ENCODE measurements around the gene PRKCA.

The PRKCA gene

GRCh38 chr17:66459811-66460270 is 157.4 kb downstream of the PRKCA start:
- Histone ChIP-seq H3K9ac (ENCODE audit: low read depth, low read length) (no peak overlapping the region), H3K4me1 (ENCODE audit: insufficient read depth, low read length) (peaks cover 5% of the 10 kb centered on the region; the same call in 1 of the 2 replicates), H3K9me3 (ENCODE audit: control insufficient read depth, insufficient read depth, low read length) (no peaks in the 10 kb centered on the region), H3K36me3 (ENCODE audit: insufficient read depth, low read length) (no peaks in the 10 kb centered on the region)

DNA sequence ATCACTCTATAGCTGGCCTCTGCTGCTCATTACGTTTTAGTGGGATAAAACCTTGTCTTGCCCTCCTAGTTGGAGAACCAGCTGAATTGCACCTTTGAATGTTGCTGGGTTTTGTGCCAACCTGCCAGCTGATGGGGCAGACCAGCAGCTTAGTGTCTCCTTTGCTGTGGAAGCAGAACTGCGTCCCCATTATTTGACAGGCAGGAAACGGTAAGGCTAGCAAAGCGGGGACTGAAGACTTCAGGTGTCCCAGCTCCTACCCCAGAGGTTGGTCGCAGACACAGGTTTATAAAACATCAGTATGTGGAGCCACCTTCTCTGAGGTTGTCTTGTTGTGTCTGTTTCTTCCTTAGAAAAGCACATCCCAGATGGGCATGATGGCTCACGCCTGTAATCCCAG is 158.1 kb downstream of the PRKCA start:
- no peak overlapping the region for H3K9ac ChIP-seq (ENCODE audit: low read depth, low read length)
- no peaks in the 10 kb centered on the region for H3K36me3 ChIP-seq (ENCODE audit: insufficient read depth, low read length)
- peaks cover 5% of the 10 kb centered on the region; the same call in 1 of the 2 replicates for H3K4me1 ChIP-seq (ENCODE audit: insufficient read depth, low read length)
- H3K9me3 ChIP-seq (ENCODE audit: control insufficient read depth, insufficient read depth, low read length): no peaks in the 10 kb centered on the region

DNA sequence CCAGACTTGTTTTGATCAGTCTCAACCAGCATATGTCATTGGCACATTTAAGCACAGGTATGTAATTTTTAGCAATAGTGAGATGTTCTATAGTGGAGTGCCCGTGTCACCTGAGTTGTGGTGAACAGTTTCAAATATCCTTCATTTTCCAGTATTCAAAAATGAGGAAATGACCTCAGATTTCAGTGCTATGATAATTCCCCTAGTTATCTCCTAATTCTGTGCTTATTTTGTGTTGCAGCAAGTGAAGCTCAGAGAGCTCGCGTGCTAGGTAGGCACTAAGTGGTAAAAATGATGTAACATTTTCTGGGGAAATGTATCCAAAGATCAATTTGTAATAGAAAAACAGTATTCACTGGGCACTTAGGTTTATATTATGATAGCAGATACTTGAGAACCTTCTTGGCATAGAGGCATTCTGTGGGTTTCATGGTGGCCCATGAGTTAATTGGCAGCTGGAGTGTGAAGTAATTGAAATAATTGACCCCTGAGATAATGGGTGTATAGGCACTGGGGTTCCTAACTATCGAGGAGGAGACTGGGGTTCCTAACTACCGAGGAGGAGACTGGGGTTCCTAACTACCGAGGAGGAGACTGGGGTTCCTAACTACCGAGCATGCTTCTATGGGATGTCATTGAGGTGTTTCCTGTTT is 159.1 kb downstream of the PRKCA start:
- H3K36me3 ChIP-seq (ENCODE audit: insufficient read depth, low read length): no peaks in the 10 kb centered on the region
- no peak overlapping the region for H3K9ac ChIP-seq (ENCODE audit: low read depth, low read length)
- no peaks in the 10 kb centered on the region for H3K9me3 ChIP-seq (ENCODE audit: control insufficient read depth, insufficient read depth, low read length)
- H3K4me1 ChIP-seq (ENCODE audit: insufficient read depth, low read length): peaks cover 12% of the 10 kb centered on the region; the same call in 1 of the 2 replicates

DNA sequence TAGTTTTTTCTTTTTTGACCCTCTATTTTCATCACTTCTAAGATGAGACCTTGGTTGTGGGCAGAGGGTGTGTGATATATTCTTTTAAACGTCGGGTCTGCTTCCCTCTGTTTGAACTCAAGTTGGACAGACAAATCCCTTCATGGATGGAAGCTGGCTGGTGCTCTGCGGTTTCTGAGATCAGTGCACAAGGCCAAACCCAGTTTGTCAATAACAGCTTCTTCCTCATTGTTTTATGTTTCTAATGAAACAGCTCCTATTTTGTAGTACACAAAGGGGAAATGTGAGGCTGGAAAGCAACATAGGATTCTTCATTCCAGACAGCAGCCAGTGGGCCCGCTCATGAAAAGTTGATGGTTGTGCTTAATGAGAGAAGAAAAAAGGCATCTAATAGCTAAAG is 159.6 kb downstream of the PRKCA start:
- Histone ChIP-seq H3K36me3 (ENCODE audit: insufficient read depth, low read length) (no peaks in the 10 kb centered on the region), H3K9ac (ENCODE audit: low read depth, low read length) (no peak overlapping the region), H3K9me3 (ENCODE audit: control insufficient read depth, insufficient read depth, low read length) (no peaks in the 10 kb centered on the region), H3K4me1 (ENCODE audit: insufficient read depth, low read length) (peaks cover 17% of the 10 kb centered on the region)

- Histone ChIP-seq H3K9ac (ENCODE audit: low read depth, low read length) (no peak overlapping the region), H3K36me3 (ENCODE audit: insufficient read depth, low read length) (no peaks in the 10 kb centered on the region), H3K4me1 (ENCODE audit: insufficient read depth, low read length) (peaks cover 36% of the 10 kb centered on the region), H3K9me3 (ENCODE audit: control insufficient read depth, insufficient read depth, low read length) (no peaks in the 10 kb centered on the region)
These were observed 162.5 kb downstream of the PRKCA start for GRCh38 chr17:66464921-66465320.

DNA sequence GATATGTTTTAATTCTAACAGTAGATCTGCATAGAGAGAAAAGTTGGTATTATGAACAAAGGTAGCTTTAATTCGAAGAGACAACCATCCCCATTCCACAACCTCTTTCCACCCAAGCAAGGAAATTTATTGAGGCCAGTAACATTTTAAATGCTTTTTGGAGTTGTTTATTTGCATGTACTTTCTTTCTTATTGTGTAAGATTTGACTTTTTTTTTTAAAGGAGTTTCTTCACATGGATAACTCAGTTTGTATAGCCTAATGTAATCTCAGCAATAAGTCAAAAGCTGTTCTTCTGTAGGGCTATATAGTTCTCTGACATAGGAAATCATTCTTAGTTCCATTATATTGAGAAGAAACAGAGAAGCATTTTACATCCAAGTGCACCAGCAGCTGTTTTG is 163.3 kb downstream of the PRKCA start:
- Histone ChIP-seq H3K4me1 (ENCODE audit: insufficient read depth, low read length) (peaks cover 35% of the 10 kb centered on the region), H3K9ac (ENCODE audit: low read depth, low read length) (no peak overlapping the region), H3K9me3 (ENCODE audit: control insufficient read depth, insufficient read depth, low read length) (no peaks in the 10 kb centered on the region), H3K36me3 (ENCODE audit: insufficient read depth, low read length) (no peaks in the 10 kb centered on the region)

DNA sequence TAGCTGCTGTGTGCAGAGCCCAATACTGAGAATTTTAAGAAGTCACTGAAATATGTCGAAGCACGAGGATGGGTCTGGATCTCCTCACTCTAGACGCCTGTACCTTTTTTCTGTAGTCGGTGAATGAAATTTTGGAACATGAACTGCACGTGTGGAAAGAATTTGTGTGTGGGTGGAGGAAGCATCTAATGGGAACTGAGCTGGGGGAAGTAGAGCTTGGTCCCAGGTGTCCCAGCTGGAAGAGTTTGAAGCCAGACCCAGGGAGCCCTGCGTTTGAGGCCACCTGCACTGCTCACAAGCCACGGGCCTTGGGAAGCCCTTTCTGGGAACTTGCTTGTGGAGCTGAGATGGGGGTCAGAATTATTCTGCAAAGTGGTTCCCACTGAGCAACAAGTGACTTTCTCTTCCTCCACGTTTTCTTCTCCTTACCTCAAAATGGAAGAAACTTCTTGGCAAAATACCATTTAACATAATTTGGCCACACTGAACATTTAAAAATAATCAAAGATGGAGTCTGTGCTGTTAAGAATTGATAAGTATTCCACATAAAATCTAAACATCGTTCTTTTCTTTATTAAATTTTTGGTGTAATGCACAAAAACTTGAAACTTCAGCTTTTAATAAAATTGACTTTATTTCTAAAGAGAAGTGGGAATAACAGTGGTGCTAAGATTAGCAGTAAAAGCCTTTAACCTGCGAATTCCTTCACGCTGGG is 163.8 kb downstream of the PRKCA start:
- Histone ChIP-seq H3K9me3 (ENCODE audit: control insufficient read depth, insufficient read depth, low read length) (no peaks in the 10 kb centered on the region), H3K9ac (ENCODE audit: low read depth, low read length) (no peak overlapping the region), H3K36me3 (ENCODE audit: insufficient read depth, low read length) (no peaks in the 10 kb centered on the region), H3K4me1 (ENCODE audit: insufficient read depth, low read length) (peaks cover 35% of the 10 kb centered on the region)

DNA sequence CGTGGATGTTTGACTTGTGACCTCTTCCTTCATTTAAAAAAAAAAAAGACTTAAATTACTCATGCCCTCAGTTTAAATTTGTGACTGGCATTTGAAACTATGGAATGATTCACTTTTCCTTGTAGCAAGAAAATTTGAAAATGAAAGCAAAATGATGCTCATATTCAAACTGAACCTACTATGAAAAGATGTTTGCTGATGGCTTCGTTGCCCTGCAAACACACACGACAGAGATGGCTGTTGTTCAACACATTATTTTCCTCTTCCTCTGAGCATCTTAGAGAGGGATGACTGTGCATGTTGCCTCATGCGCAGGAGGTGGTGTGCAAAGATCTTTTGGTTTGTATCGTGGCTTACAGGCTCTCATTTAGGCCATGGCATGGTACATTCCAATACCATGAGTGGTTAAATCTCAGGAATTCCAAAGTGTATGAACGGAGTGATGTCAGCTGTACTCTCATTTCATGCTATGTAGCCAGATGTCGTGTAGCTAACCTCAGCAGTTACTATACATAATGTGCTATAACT is 164.5 kb downstream of the PRKCA start:
- no peak overlapping the region for H3K9ac ChIP-seq (ENCODE audit: low read depth, low read length)
- peaks cover 35% of the 10 kb centered on the region for H3K4me1 ChIP-seq (ENCODE audit: insufficient read depth, low read length)
- no peaks in the 10 kb centered on the region for H3K9me3 ChIP-seq (ENCODE audit: control insufficient read depth, insufficient read depth, low read length)
- no peaks in the 10 kb centered on the region for H3K36me3 ChIP-seq (ENCODE audit: insufficient read depth, low read length)

GRCh38 chr17:66467766-66468165 is 165.4 kb downstream of the PRKCA start:
- no peaks in the 10 kb centered on the region for H3K9me3 ChIP-seq (ENCODE audit: control insufficient read depth, insufficient read depth, low read length)
- H3K9ac ChIP-seq (ENCODE audit: low read depth, low read length): no peak overlapping the region
- no peaks in the 10 kb centered on the region for H3K36me3 ChIP-seq (ENCODE audit: insufficient read depth, low read length)
- H3K4me1 ChIP-seq (ENCODE audit: insufficient read depth, low read length): peaks cover 38% of the 10 kb centered on the region

GRCh38 chr17:66468241-66469087 is 166.1 kb downstream of the PRKCA start:
- no peaks in the 10 kb centered on the region for H3K9me3 ChIP-seq (ENCODE audit: control insufficient read depth, insufficient read depth, low read length)
- H3K9ac ChIP-seq (ENCODE audit: low read depth, low read length): peak overlapping the region; percentile 6; the same call in 1 of the 2 replicates
- no peaks in the 10 kb centered on the region for H3K36me3 ChIP-seq (ENCODE audit: insufficient read depth, low read length)
- H3K4me1 ChIP-seq (ENCODE audit: insufficient read depth, low read length): peaks cover 38% of the 10 kb centered on the region

GRCh38 chr17:66469088-66469442 is 166.7 kb downstream of the PRKCA start:
- no peaks in the 10 kb centered on the region for H3K36me3 ChIP-seq (ENCODE audit: insufficient read depth, low read length)
- no peaks in the 10 kb centered on the region for H3K9me3 ChIP-seq (ENCODE audit: control insufficient read depth, insufficient read depth, low read length)
- peak overlapping the region; percentile 6; the same call in 1 of the 2 replicates for H3K9ac ChIP-seq (ENCODE audit: low read depth, low read length)
- peaks cover 42% of the 10 kb centered on the region for H3K4me1 ChIP-seq (ENCODE audit: insufficient read depth, low read length)

- Histone ChIP-seq H3K9ac (ENCODE audit: low read depth, low read length) (no peak overlapping the region; the same call in 1 of the 2 replicates), H3K9me3 (ENCODE audit: control insufficient read depth, insufficient read depth, low read length) (no peaks in the 10 kb centered on the region), H3K4me1 (ENCODE audit: insufficient read depth, low read length) (peaks cover 45% of the 10 kb centered on the region), H3K36me3 (ENCODE audit: insufficient read depth, low read length) (no peaks in the 10 kb centered on the region)
These were observed 167.0 kb downstream of the PRKCA start for GRCh38 chr17:66469461-66469860.

- H3K9me3 ChIP-seq (ENCODE audit: control insufficient read depth, insufficient read depth, low read length): no peaks in the 10 kb centered on the region
- H3K9ac ChIP-seq (ENCODE audit: low read depth, low read length): no peak overlapping the region
- H3K4me1 ChIP-seq (ENCODE audit: insufficient read depth, low read length): peaks cover 49% of the 10 kb centered on the region
- no peaks in the 10 kb centered on the region for H3K36me3 ChIP-seq (ENCODE audit: insufficient read depth, low read length)
These were observed 167.5 kb downstream of the PRKCA start for GRCh38 chr17:66469890-66470289.

GRCh38 chr17:66472123-66472522 is 169.7 kb downstream of the PRKCA start:
- Histone ChIP-seq H3K4me1 (ENCODE audit: insufficient read depth, low read length) (peaks cover 45% of the 10 kb centered on the region), H3K9me3 (ENCODE audit: control insufficient read depth, insufficient read depth, low read length) (no peaks in the 10 kb centered on the region), H3K36me3 (ENCODE audit: insufficient read depth, low read length) (no peaks in the 10 kb centered on the region), H3K9ac (ENCODE audit: low read depth, low read length) (no peak overlapping the region)
